GM12891 (cell line): ENCODE data around the gene NCKAP1.
"Not testable (repeated sequence)": the region's sequence is repeated elsewhere in the genome, so short reads cannot be mapped to it uniquely, and the experiment has no call there.

Experiments
- DNase-seq: peaks from one replicate; pipeline ENCODE4 v3.0.0; 2011; ENCODE audit warnings: low spot score; ENCODE audit not compliant: insufficient read length
- FAIRE-seq: peaks from 2 replicates; lab custom pipeline; 2011; peaks lifted over from hg19 to GRCh38; lab: Jason Lieb, UNC
- PAX5 ChIP-seq: IDR thresholded peaks from 2 replicates; pipeline ENCODE4 v1.6.1; 2011; ENCODE audit warnings: low read length, moderate library complexity, mild to moderate bottlenecking; ENCODE audit not compliant: insufficient read depth, severe bottlenecking
- POLR2A ChIP-seq: IDR thresholded peaks from 2 replicates; pipeline ENCODE4 v1.6.1; 2011; ENCODE audit warnings: low read depth, low read length, control low read depth
- POLR2AphosphoS5 ChIP-seq: IDR thresholded peaks from 2 replicates; pipeline ENCODE4 v1.6.1; 2011; ENCODE audit warnings: low read depth, low read length, control low read depth
- POU2F2 ChIP-seq: IDR thresholded peaks from 2 replicates; pipeline ENCODE4 v1.6.1; 2011; ENCODE audit warnings: low read depth, mild to moderate bottlenecking, control low read depth, low read length, moderate library complexity
- SPI1 ChIP-seq: IDR thresholded peaks from 2 replicates; pipeline ENCODE4 v1.6.1; 2011; ENCODE audit warnings: low read depth, low read length, control low read depth
- TAF1 ChIP-seq: IDR thresholded peaks from 2 replicates; pipeline ENCODE4 v1.6.1; 2011; ENCODE audit warnings: low read depth, low read length, control low read depth

The NCKAP1 gene

DNA sequence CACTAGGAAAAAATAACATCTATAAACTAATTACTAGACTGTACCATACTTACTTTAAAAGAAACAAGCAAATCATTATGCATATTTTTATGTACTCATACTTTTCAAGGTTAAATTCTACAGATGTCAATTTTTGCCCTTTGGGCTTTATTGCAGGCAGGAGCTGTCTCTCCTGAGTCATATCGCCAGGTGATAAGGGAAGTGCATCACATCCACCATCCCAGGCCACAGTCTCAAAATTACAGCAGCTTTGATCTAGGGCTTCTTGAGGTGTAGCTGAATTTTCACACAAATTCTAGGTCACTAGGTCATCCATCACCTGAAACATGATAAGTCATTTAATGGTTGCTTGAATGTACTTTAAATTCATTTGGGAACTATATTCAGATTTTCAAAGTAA, 133.4 kb downstream of the NCKAP1 start:
- no peak for TF ChIP-seq PAX5
- no peak for TF ChIP-seq POU2F2
- no peak for TF ChIP-seq POLR2AphosphoS5
- no peak for TF ChIP-seq SPI1
- TF ChIP-seq POLR2A = no peak
- TF ChIP-seq TAF1 = no peak
- DNase-seq (no peak), FAIRE-seq (no peak)

DNA sequence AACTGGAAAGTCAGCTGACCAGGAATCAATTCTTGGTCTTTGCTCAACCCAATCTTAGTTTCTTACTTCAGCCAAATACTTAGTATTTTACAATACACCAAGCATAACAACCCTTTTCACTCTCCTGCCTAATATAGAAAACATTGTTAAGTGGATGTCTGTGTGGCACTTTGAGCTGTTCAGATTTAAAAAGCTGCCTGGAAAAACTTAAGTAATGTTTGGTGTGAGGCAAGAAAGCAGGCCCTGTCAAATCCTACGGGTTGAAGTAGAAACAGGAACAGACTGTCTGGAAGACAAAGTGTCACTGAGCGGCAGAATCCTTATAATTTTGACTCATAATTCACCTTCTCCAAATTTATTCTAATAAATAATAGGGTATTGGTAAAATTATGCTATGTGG, 134.7 kb downstream of the NCKAP1 start:
- TF ChIP-seq SPI1 (no peak), POLR2A (no peak), POLR2AphosphoS5 (no peak), PAX5 (no peak), TAF1 (no peak), POU2F2 (no peak)
- no peak for FAIRE-seq

DNA sequence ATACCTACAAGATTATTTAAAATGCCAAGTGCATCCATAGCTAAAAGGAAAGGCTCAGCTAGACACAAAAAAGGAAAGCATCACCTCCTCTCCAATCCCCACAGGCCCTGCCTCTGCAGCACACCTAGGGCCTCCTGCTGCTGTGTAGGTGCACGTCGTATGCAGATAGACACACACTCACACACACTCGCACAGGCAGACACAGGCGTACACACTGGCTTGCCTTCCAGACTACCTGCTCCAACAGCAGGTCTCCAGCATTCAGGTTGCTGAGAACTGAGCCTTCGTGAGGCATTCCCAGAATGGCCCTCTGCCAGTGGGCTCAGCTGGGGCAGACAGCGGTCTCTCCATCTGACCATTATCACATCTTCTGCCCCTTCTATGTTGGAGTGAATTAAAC, 136.5 kb downstream of the NCKAP1 start:
- no peak for FAIRE-seq
- TF ChIP-seq PAX5 (no peak), POLR2A (no peak), SPI1 (no peak), POLR2AphosphoS5 (no peak), TAF1 (no peak)
- no peak for DNase-seq

More for the DNA sequence above, 134.7 kb downstream of the NCKAP1 start:
- no peak for DNase-seq

DNA sequence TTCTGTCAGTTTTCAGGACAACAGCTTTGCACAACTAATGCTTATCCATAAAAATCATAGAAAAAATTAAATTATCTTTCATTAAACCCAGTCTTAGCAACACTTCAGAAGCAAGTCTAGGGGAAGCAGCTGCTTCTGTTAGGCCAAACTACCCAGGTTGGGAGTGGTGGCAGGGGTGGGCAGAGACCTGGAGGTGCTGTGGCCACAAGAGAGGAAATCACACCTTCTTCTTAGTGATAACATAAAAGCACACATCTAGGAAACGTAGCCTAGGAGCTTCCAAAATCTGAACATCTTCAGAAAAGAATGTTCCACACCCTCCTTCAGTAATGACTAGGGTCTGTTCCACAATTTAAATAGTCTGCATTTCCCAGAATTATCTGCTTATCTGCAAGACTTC, 139.5 kb downstream of the NCKAP1 start:
- DNase-seq (no peak), FAIRE-seq (no peak)
- TF ChIP-seq TAF1 = no peak
- TF ChIP-seq SPI1 = no peak
- TF ChIP-seq POU2F2 = no peak
- no peak for TF ChIP-seq PAX5
- TF ChIP-seq POLR2AphosphoS5 = no peak
- no peak for TF ChIP-seq POLR2A

DNA sequence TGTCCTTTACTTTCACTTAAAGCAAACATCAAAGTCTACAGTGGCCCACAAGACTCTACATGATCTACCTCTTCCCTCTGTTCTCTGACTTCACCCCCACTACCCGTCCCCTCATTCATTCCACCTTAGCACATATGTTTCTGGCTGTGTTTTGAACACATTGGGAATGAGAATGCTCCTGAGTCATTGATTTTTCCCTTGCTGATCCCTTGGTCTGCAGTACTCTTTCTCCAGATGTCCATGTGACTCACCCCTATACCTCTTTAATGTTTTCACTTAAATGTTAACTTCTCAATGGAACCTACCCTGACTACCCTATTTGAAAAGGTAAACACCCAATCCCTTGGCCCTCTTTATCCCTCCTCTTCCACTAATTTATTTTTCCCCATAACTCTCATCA, 141.1 kb downstream of the NCKAP1 start:
- TF ChIP-seq SPI1 = no peak
- no peak for TF ChIP-seq POLR2AphosphoS5
- TF ChIP-seq POU2F2 = no peak
- no peak for TF ChIP-seq PAX5
- no peak for TF ChIP-seq POLR2A
- no peak for TF ChIP-seq TAF1
- DNase-seq (no peak), FAIRE-seq (no peak)

DNA sequence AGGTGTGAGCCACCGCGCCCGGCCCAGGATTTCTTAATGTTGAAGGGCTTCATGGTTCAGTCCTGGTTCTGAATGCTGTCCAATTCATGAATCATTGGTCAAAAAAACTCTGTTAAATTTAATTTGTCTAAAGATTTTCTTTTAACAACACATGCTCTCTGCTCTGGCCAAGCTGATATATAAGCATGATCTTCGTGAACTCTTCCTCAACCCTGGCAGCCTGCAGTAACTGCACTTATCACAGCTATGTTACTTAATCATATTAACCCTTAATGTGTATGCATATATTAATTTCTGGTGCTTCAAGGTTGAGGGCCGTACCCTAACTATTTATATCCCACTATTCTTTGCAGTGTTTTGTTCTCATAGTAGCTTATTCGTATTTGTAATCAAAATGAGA, 142.5 kb downstream of the NCKAP1 start:
- DNase-seq (no peak), FAIRE-seq (no peak)
- TF ChIP-seq POLR2AphosphoS5 (no peak), TAF1 (no peak), PAX5 (no peak), SPI1 (no peak), POLR2A (no peak), POU2F2 (no peak)

DNA sequence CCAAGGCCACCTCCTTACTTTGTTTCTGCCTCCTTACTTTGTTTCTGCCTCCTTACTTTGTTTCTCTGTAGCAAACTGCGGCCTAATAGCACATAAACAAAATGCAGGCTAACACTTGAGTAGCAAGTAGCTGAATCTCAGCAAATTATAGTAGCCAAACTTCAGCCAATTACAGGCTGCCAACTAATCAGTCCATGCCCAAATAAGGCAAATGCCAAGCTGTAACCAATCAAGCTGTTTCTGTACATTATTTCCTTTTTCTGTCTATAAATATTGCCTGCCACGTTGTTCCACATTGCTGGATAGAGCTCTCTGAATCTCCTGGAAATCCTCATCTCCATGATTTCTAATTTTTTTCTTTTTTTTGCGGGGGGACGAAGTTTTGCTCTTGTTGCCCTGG, 143.1 kb downstream of the NCKAP1 start:
- TF ChIP-seq POLR2A = no peak
- no peak for TF ChIP-seq PAX5
- TF ChIP-seq TAF1 = no peak
- no peak for TF ChIP-seq POLR2AphosphoS5
- TF ChIP-seq POU2F2 = no peak
- no peak for TF ChIP-seq SPI1
- no peak for FAIRE-seq
- DNase-seq = no peak

DNA sequence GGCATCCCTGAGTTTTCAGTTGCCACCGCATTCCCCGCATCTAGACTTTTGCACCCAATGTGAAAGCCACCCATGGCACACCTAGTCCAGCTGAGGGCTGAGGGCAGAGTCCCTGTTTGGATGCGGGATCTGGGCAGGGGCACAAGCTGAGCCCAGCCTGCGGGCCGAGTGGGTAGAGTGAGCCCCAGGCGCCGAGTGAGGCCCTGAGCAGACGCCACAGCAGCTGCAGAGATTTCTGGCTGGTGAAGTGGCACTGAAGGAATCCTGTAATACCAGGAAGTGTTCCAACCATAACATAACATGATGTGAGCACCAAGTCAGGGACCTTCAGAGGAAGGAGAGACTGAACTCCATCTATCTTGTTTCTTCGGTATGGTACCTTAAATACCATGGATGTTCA, 144.1 kb downstream of the NCKAP1 start:
- no peak for DNase-seq
- no peak for TF ChIP-seq PAX5
- no peak for TF ChIP-seq POU2F2
- no peak for TF ChIP-seq POLR2AphosphoS5
- TF ChIP-seq SPI1 = no peak
- TF ChIP-seq POLR2A = no peak
- no peak for TF ChIP-seq TAF1
- FAIRE-seq = no peak

DNA sequence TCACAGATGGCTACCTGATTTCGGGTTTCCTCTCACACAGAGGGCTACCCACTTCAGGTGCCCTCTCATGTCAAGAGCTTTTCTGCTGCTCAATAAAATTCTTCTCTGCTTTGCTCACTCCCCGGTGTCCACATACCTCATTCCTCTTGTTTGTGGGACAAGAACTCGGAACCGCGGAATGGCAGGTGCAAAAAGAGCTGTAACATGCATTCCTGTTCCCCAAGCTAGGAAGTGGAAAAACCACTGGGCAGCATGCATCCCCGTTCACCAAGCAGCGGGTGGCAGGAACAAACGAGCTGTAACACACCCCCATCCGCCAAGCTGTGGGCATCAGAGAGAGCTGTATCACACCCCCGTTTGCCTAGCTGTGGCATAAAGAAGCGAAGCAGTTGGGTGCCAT, 144.6 kb downstream of the NCKAP1 start:
- TF ChIP-seq POU2F2 = no peak
- TF ChIP-seq TAF1 = no peak
- no peak for TF ChIP-seq POLR2A
- TF ChIP-seq SPI1 = no peak
- TF ChIP-seq POLR2AphosphoS5 = no peak
- TF ChIP-seq PAX5 = no peak
- no peak for DNase-seq
- no peak for FAIRE-seq

DNA sequence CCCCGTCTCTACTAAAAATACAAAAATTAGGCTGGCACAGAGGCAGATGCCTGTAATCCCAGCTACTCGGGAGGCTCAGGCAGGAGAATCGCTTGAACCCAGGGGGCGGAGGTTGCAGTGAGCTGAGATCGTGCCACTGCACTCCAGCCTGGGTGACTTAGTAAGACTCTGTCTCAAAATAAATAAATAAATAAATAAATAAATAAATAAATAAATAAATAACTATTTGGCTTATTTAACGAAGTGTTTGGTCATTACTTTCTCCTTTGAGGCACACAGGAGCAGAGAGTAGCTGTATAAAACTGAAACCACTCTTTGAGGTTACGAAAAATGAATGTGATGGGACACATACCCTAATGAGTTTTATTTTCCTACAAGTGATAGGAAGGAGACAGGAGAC, 145.2 kb downstream of the NCKAP1 start:
- not testable (repeated sequence) for DNase-seq

More for the DNA sequence above, 145.2 kb downstream of the NCKAP1 start:
- not testable (repeated sequence) for FAIRE-seq
